IPS-15b (cell line): ENCODE results near the gene DIPK2A.
A peak's percentile ranks its signal among the peaks of the same experiment; 100 is the strongest.

Experiments
- H3K27me3 ChIP-seq: one replicate; pipeline ENCODE4 v1.6.1; 2013; ENCODE audit warnings: low read length; ENCODE audit not compliant: control insufficient read depth, insufficient read depth
- H3K36me3 ChIP-seq: one replicate; pipeline ENCODE4 v1.6.1; 2013; ENCODE audit warnings: low read length; ENCODE audit not compliant: control insufficient read depth, insufficient read depth
- H3K4me1 ChIP-seq: one replicate; pipeline ENCODE4 v1.6.1; 2013; ENCODE audit warnings: mild to moderate bottlenecking, low read length; ENCODE audit not compliant: control insufficient read depth, insufficient read depth
- H3K4me3 ChIP-seq: one replicate; pipeline ENCODE4 v1.5.1; 2013; ENCODE audit warnings: low read depth, low read length
- H3K9ac ChIP-seq: one replicate; pipeline ENCODE4 v1.6.1; 2013; ENCODE audit warnings: low read depth, mild to moderate bottlenecking, low read length
- H3K9me3 ChIP-seq: one replicate; pipeline ENCODE4 v1.6.1; 2013; ENCODE audit warnings: mild to moderate bottlenecking, low read length; ENCODE audit not compliant: control insufficient read depth, insufficient read depth

Gene DIPK2A

DNA sequence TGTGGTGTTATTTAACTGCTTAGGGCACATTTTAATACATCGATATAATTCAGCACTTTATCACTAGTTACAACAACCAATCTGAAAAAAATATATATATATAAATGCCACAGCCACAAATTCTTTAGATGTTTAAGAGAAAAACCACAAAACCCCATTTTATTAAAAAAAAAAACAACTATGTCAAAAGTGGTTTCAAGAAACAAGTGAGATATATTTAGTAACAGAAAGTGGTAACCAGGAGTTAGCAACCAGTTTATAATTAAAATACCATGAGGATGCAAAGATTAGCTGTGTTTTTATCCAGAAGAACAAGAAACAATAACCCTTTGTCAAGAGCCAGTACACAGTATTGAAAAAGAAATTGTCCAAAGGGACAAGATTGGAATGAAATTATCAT lies 14.8 kb upstream of the DIPK2A start:
- H3K4me3 ChIP-seq = no peak overlapping the region
- no peaks in the 10 kb centered on the region for H3K36me3 ChIP-seq
- no peaks in the 10 kb centered on the region for H3K27me3 ChIP-seq
- H3K4me1 ChIP-seq = no peaks in the 10 kb centered on the region
- no peak overlapping the region for H3K9ac ChIP-seq
- no peaks in the 10 kb centered on the region for H3K9me3 ChIP-seq

GRCh38 chr3:143957453-143957852 lies 14.2 kb upstream of the DIPK2A start:
- no peak overlapping the region for H3K9ac ChIP-seq
- H3K4me1 ChIP-seq = no peaks in the 10 kb centered on the region
- no peak overlapping the region for H3K4me3 ChIP-seq
- H3K36me3 ChIP-seq = no peaks in the 10 kb centered on the region
- no peaks in the 10 kb centered on the region for H3K27me3 ChIP-seq
- H3K9me3 ChIP-seq = no peaks in the 10 kb centered on the region

- Histone ChIP-seq H3K9me3 (no peaks in the 10 kb centered on the region), H3K9ac (no peak overlapping the region), H3K27me3 (no peaks in the 10 kb centered on the region), H3K4me3 (no peak overlapping the region), H3K4me1 (peaks cover 4% of the 10 kb centered on the region), H3K36me3 (no peaks in the 10 kb centered on the region)
These were observed 12.7 kb upstream of the DIPK2A start for GRCh38 chr3:143958966-143959365.

DNA sequence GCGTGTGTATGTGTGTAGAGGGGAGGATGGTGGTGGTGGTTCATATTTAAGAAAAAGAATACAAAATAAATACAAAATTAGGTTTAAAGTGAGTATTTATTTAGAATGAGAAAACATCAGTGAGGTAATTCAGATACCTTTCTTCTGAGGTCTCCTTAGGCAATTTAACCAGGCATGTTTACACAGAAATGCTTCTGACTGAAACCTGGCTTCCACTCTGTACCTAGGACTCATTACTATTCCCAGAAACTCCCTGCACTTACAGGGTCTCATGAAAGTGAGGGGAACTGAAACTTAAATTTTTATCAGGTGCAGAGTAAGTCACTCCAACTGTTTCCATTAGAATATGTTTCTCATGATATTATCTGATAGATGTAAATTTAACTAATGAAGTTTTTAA lies 10.3 kb upstream of the DIPK2A start:
- H3K27me3 ChIP-seq = no peaks in the 10 kb centered on the region
- no peak overlapping the region for H3K9ac ChIP-seq
- no peak overlapping the region for H3K4me3 ChIP-seq
- H3K9me3 ChIP-seq = no peaks in the 10 kb centered on the region
- no peaks in the 10 kb centered on the region for H3K36me3 ChIP-seq
- H3K4me1 ChIP-seq = peaks cover 4% of the 10 kb centered on the region

DNA sequence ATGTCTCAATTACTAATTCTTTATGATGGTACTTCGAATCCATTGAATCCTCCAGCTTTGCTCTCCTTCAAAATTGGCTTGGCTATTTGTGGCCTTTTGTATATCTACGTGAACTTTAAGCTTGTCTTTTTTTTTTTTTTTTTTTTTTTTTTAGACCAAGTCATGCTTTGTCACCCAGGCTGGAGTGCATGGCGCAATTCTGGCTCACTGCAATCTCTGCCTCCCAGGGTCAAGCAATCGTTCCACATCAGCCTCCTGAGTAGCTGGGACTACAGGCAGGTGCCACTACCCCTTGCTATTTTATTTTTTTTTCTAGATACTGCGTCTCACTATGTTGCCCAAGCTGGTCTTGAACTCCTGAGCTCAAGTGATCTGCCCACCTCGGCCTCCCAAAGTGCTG lies 7.7 kb upstream of the DIPK2A start:
- no peaks in the 10 kb centered on the region for H3K36me3 ChIP-seq
- no peaks in the 10 kb centered on the region for H3K9me3 ChIP-seq
- H3K9ac ChIP-seq = no peak overlapping the region
- H3K4me1 ChIP-seq = peaks cover 4% of the 10 kb centered on the region
- no peak overlapping the region for H3K4me3 ChIP-seq
- no peaks in the 10 kb centered on the region for H3K27me3 ChIP-seq

DNA sequence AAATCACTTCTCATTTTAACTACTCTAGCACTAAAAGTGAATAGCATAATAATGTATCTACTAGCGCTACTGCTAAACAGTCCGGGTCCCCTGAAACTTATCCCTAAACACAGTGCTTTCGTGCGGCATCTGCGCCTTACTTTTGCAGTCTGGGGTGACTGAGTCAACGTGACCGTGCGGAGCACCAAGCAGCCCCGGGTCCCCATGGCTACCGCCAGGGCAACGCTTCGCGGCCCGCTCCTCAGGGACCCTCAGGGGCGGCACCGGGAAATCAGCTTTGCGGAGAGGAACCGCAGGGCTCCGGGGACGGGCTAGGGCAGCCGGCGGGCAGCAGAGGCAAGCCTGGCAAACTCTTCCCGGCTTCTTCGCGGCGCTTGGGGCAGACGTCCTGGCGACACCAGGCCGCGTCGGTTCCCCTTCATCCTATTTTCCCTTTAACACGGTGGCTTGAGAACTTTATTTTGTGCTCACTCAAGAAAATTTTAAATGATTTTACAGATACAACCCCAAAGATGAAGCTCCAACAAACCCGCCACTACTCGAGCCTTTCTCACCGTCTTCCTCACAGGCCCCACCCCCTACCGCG lies 757 bp upstream of the DIPK2A start:
- peak overlapping the region; percentile 91 for H3K4me3 ChIP-seq
- H3K9me3 ChIP-seq = no peaks in the 10 kb centered on the region
- H3K4me1 ChIP-seq = peaks cover 4% of the 10 kb centered on the region
- H3K9ac ChIP-seq = peak overlapping the region; percentile 61
- H3K36me3 ChIP-seq = no peaks in the 10 kb centered on the region
- H3K27me3 ChIP-seq = no peaks in the 10 kb centered on the region

- Histone ChIP-seq H3K4me1 (peaks cover 8% of the 10 kb centered on the region), H3K4me3 (peak overlapping the region; percentile 91), H3K27me3 (no peaks in the 10 kb centered on the region), H3K36me3 (no peaks in the 10 kb centered on the region), H3K9ac (peak overlapping the region; percentile 81), H3K9me3 (no peaks in the 10 kb centered on the region)
These were observed 507 bp downstream of the DIPK2A start for GRCh38 chr3:143972155-143972504.

GRCh38 chr3:143972505-143973258 lies 1.1 kb downstream of the DIPK2A start:
- Histone ChIP-seq H3K27me3 (no peaks in the 10 kb centered on the region), H3K4me1 (peaks cover 11% of the 10 kb centered on the region), H3K9ac (peak overlapping the region; percentile 81), H3K36me3 (no peaks in the 10 kb centered on the region), H3K9me3 (no peaks in the 10 kb centered on the region), H3K4me3 (peak overlapping the region; percentile 91)

GRCh38 chr3:143973259-143974021 lies 1.8 kb downstream of the DIPK2A start:
- peaks cover 14% of the 10 kb centered on the region for H3K4me1 ChIP-seq
- H3K27me3 ChIP-seq = no peaks in the 10 kb centered on the region
- peak overlapping the region; percentile 91 for H3K4me3 ChIP-seq
- no peaks in the 10 kb centered on the region for H3K36me3 ChIP-seq
- peak overlapping the region; percentile 81 for H3K9ac ChIP-seq
- H3K9me3 ChIP-seq = no peaks in the 10 kb centered on the region

DNA sequence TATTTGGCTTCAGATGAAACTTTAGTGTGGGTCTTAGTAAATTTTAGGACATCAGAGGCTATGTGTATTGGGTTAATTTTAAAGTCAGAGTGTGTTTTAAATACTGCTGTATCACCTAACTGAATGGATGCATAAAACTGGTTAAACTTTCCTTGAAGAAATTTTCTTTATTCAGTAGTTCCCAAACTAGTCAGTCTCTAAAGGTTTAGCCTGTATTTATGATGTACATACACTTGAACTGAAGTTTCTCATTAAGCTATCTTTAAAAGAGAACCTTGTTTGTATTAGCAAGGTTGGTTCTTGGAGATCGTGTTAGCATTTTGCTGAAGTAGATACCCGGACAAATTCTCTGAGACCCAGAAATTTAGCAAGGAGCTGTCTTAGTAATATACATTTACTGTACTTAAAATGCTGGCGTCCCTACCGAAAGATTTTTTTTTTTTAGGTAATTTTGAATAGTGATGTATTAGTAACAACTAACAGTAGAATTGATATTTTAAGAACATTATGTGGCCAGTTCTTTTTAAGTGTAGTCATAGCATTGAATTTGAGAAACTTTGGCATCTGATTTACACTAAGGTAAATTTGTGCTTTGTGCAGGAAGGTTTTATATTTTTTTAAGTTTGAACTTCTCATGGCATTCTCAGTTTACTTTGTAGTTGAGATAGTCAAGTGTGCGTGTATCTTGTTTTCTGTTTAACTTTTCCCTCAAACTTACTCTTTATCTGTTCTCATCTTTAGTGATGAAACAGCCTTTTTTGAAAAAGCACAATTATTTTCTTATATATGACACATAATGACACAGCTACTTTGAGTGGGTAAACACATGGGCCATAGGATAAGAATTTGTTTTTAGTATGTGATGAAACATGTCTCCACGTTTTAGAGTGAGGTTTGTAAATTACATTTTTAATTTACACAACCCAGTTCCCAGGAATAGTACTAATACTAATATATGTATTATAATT lies 2.9 kb downstream of the DIPK2A start:
- H3K36me3 ChIP-seq = no peaks in the 10 kb centered on the region
- no peaks in the 10 kb centered on the region for H3K27me3 ChIP-seq
- peak overlapping the region; percentile 91 for H3K4me3 ChIP-seq
- no peaks in the 10 kb centered on the region for H3K9me3 ChIP-seq
- peaks cover 22% of the 10 kb centered on the region for H3K4me1 ChIP-seq
- no peak overlapping the region for H3K9ac ChIP-seq

GRCh38 chr3:143975554-143976152 lies 4.0 kb downstream of the DIPK2A start:
- Histone ChIP-seq H3K4me1 (peaks cover 17% of the 10 kb centered on the region), H3K9ac (no peak overlapping the region), H3K4me3 (no peak overlapping the region)

More at GRCh38 chr3:143975554-143976152, 4.0 kb downstream of the DIPK2A start:
- no peaks in the 10 kb centered on the region for H3K9me3 ChIP-seq
- H3K27me3 ChIP-seq = no peaks in the 10 kb centered on the region
- H3K36me3 ChIP-seq = no peaks in the 10 kb centered on the region
